Measurements from ENCODE around the gene PRKX.
A peak's percentile ranks its signal among the peaks of the same experiment; 100 is the strongest.
"Not testable (repeated sequence)": the region's sequence is repeated elsewhere in the genome, so short reads cannot be mapped to it uniquely, and the experiment has no call there.

PRKX gene

DNA sequence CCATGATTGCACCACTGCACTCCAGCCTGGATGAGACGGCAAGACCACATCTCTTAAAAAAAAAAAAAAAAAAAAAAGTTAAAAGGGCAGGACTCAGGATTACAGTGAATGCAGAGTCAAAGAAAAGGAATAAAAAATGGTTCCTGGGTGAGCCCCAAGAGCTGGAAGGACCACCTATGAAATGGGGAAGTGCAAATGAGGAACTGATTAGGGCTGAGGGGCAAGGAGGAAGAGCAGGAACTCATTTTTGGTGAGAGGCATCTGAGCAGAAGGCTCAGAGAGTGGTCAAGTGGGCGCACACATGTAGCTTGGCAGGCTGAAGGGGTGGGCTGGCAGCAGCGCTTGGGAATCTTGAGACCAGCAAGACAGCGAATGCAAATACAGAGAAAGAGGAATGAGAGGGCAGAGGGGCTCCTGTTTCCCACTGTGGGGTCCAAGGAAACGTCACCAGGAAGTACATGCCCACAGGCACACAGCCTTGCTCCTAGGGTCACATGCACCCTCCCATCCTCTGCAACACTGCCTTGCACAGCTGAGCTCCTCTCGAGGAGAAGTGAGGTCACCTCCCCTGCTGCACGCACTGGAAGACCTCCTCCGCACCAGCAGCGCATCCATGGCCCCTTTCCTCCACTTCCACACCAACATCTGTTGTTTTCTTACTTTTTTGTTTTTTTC lies 49.7 kb downstream of the PRKX start:
- DNase-seq (ENCODE audit: insufficient read length, low spot score): not testable (repeated sequence)
- peak; percentile 87 for TF ChIP-seq SPI1 (IDR thresholded peaks at IDR 0.05; ENCODE audit: low read depth, low read length)
- FAIRE-seq: peak; percentile 61

DNA sequence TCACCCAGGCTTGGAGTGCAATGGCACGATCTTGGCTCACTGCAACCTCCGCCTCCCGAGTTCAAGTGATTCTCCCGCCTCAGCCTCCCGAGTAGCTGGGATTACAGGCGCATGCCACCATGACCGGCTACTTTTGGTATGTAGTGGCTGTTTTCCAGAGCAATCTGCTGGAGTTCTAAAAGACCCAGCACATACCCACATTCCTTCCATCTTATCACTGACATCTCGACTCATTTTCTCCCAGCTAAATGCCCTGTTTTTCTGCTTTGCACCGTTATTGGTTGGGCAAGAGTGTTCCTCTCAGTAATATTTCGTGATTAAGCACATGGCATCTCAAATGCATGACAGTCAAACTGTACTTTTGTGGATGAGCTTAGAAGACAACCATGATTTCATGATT lies 53.7 kb downstream of the PRKX start:
- FAIRE-seq: no peak
- TF ChIP-seq POU2F2 (IDR thresholded peaks at IDR 0.05; ENCODE audit: low read depth, low read length) (no peak), POLR2AphosphoS5 (IDR thresholded peaks at IDR 0.05; ENCODE audit: low read depth, low read length) (no peak), SPI1 (IDR thresholded peaks at IDR 0.05; ENCODE audit: low read depth, low read length) (no peak), PAX5 (IDR thresholded peaks at IDR 0.05; ENCODE audit: insufficient read depth, low read length, severe bottlenecking) (no peak), TAF1 (IDR thresholded peaks at IDR 0.05; ENCODE audit: low read depth, low read length) (no peak), POLR2A (IDR thresholded peaks at IDR 0.05; ENCODE audit: low read depth, low read length) (no peak)

DNA sequence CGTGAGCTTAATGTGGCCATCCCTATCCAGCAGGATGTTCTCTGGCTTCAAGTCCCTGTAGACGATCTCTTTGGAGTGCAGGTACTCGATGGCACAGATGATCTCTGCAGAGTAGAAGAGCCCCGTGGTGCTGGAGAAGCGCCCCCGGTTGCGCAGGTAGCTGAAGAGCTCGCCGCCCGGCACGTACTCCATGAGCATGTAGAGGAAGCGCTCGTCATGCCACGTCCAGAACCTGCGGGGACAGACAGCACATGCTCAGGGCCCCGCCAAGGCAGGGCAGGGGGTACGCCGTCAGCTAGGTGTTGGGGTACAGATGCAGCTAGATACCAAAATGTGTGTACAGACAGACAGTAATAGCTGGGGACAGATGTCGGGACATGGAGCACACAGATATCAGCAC lies 58.3 kb downstream of the PRKX start:
- FAIRE-seq: no peak

More for the DNA sequence above, 53.7 kb downstream of the PRKX start:
- no peak for DNase-seq (ENCODE audit: insufficient read length, low spot score)

DNA sequence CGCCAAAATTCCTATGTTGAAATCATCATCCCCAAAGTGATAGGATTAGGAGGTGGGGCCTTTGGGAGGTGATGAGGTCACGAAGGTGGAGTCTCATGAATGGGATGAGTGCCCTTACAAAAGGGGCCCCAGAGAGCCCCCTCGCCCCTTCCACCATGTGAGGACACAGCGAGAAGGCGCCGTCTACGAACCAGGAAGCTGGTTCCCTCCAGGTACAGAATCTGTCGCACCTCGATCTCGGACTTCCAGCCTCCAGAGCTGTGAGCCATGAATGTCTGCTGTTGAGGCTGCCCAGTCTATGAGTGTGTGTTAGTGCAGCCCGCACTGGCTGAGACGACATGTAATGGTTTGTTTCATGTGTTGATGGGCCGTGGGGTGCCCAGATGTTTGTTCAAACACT lies 60.3 kb downstream of the PRKX start:
- TF ChIP-seq POLR2A (IDR thresholded peaks at IDR 0.05; ENCODE audit: low read depth, low read length) (no peak), PAX5 (IDR thresholded peaks at IDR 0.05; ENCODE audit: insufficient read depth, low read length, severe bottlenecking) (no peak), POU2F2 (IDR thresholded peaks at IDR 0.05; ENCODE audit: low read depth, low read length) (no peak), SPI1 (IDR thresholded peaks at IDR 0.05; ENCODE audit: low read depth, low read length) (no peak), TAF1 (IDR thresholded peaks at IDR 0.05; ENCODE audit: low read depth, low read length) (no peak), POLR2AphosphoS5 (IDR thresholded peaks at IDR 0.05; ENCODE audit: low read depth, low read length) (no peak)
- FAIRE-seq: peak; percentile 28
- DNase-seq (ENCODE audit: insufficient read length, low spot score): no peak

More for the DNA sequence above, 58.3 kb downstream of the PRKX start:
- TF ChIP-seq PAX5 (IDR thresholded peaks at IDR 0.05; ENCODE audit: insufficient read depth, low read length, severe bottlenecking) (no peak), POLR2A (IDR thresholded peaks at IDR 0.05; ENCODE audit: low read depth, low read length) (no peak), SPI1 (IDR thresholded peaks at IDR 0.05; ENCODE audit: low read depth, low read length) (no peak), POU2F2 (IDR thresholded peaks at IDR 0.05; ENCODE audit: low read depth, low read length) (no peak), POLR2AphosphoS5 (IDR thresholded peaks at IDR 0.05; ENCODE audit: low read depth, low read length) (no peak), TAF1 (IDR thresholded peaks at IDR 0.05; ENCODE audit: low read depth, low read length) (no peak)
- DNase-seq (ENCODE audit: insufficient read length, low spot score): no peak

GRCh38 chrX:3651277-3651676 lies 62.2 kb downstream of the PRKX start:
- TF ChIP-seq POLR2A (IDR thresholded peaks at IDR 0.05; ENCODE audit: low read depth, low read length) (no peak), SPI1 (IDR thresholded peaks at IDR 0.05; ENCODE audit: low read depth, low read length) (no peak), TAF1 (IDR thresholded peaks at IDR 0.05; ENCODE audit: low read depth, low read length) (no peak)
- DNase-seq (ENCODE audit: insufficient read length, low spot score) (no peak), FAIRE-seq (no peak)

- no peak for DNase-seq (ENCODE audit: insufficient read length, low spot score)
- no peak for FAIRE-seq
- no peak for TF ChIP-seq POLR2A (IDR thresholded peaks at IDR 0.05; ENCODE audit: low read depth, low read length)
- no peak for TF ChIP-seq POU2F2 (IDR thresholded peaks at IDR 0.05; ENCODE audit: low read depth, low read length)
- TF ChIP-seq POLR2AphosphoS5 (IDR thresholded peaks at IDR 0.05; ENCODE audit: low read depth, low read length): no peak
These were observed 65.4 kb downstream of the PRKX start for GRCh38 chrX:3648084-3648483.

DNA sequence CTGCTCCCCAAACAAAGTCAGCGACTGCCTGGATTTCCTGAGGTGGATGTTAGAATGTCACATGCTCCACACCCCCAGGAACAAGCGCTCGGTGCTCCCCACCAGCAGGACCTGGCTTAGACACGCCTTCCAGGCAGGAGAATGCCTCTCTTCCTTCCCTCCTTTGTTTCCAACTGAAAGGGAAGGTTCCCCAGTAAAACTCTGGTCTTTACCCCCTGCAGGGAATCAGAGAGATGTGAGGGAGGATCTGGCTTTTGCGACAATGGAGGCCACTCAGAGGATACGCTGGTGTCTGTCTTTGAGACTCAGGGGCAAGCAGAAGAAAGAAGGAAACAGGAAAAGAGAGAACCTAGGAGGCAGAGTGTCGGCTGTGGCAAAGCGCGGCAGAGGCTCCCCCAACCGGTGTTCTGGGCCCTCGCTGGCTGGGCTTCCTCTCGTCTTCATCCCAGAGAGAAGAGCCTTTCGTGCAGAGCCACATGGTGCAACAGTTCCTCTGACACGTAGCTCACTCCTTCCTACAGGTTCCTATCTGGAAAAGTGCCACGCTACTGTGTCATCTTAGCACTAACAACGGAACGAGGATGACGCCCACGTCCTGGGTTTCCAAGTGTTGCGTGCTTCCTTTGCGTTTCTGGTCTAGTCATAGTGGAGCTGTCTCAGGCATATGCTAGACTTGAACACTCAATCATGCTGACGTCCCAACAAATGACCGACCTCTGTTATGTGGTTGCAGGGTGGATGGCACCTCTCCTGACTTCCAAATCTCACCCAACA lies 73.4 kb downstream of the PRKX start:
- not testable (repeated sequence) for DNase-seq (ENCODE audit: insufficient read length, low spot score)
- peak; percentile 54 for FAIRE-seq

DNA sequence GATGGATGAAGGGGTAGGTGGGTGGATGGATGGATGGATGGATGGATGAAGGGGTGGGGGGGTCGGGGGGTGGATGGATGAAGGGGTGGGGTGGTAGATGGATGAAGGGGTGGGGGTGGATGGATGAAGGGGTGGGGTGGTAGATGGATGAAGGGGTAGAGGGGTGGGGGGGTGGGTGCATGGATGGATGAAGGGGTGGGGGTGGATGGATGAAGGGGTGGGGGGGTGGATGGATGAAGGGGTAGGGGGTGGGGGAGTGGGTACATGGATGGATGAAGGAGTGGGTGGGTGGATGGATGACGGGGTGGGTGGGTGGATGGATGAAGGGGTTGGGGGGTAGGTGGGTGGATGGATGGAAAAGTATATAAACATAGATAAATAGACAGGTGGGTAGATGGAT lies 74.2 kb downstream of the PRKX start:
- FAIRE-seq (no peak), DNase-seq (ENCODE audit: insufficient read length, low spot score) (no peak)
- TF ChIP-seq POU2F2 (IDR thresholded peaks at IDR 0.05; ENCODE audit: low read depth, low read length): no peak
- no peak for TF ChIP-seq TAF1 (IDR thresholded peaks at IDR 0.05; ENCODE audit: low read depth, low read length)
- TF ChIP-seq POLR2A (IDR thresholded peaks at IDR 0.05; ENCODE audit: low read depth, low read length): no peak
- TF ChIP-seq SPI1 (IDR thresholded peaks at IDR 0.05; ENCODE audit: low read depth, low read length): no peak
- TF ChIP-seq PAX5 (IDR thresholded peaks at IDR 0.05; ENCODE audit: insufficient read depth, low read length, severe bottlenecking): no peak

GRCh38 chrX:3638280-3638873 lies 75.1 kb downstream of the PRKX start:
- peak; percentile 76 for FAIRE-seq
- TF ChIP-seq POLR2A (IDR thresholded peaks at IDR 0.05; ENCODE audit: low read depth, low read length) (no peak), TAF1 (IDR thresholded peaks at IDR 0.05; ENCODE audit: low read depth, low read length) (no peak), POU2F2 (IDR thresholded peaks at IDR 0.05; ENCODE audit: low read depth, low read length) (no peak), PAX5 (IDR thresholded peaks at IDR 0.05; ENCODE audit: insufficient read depth, low read length, severe bottlenecking) (no peak), POLR2AphosphoS5 (IDR thresholded peaks at IDR 0.05; ENCODE audit: low read depth, low read length) (no peak), SPI1 (IDR thresholded peaks at IDR 0.05; ENCODE audit: low read depth, low read length) (no peak)
- no peak for DNase-seq (ENCODE audit: insufficient read length, low spot score)

- no peak for FAIRE-seq
- no peak for DNase-seq (ENCODE audit: insufficient read length, low spot score)
- TF ChIP-seq POLR2A (IDR thresholded peaks at IDR 0.05; ENCODE audit: low read depth, low read length) (no peak), POU2F2 (IDR thresholded peaks at IDR 0.05; ENCODE audit: low read depth, low read length) (no peak), PAX5 (IDR thresholded peaks at IDR 0.05; ENCODE audit: insufficient read depth, low read length, severe bottlenecking) (no peak), SPI1 (IDR thresholded peaks at IDR 0.05; ENCODE audit: low read depth, low read length) (no peak), POLR2AphosphoS5 (IDR thresholded peaks at IDR 0.05; ENCODE audit: low read depth, low read length) (no peak), TAF1 (IDR thresholded peaks at IDR 0.05; ENCODE audit: low read depth, low read length) (no peak)
These were observed 76.6 kb downstream of the PRKX start for GRCh38 chrX:3636803-3637202.
